DOHH2 (cell line): ENCODE results near the gene AQP9.
A peak's percentile ranks its signal among the peaks of the same experiment; 100 is the strongest.

Experiments used
- H3F3A ChIP-seq: fragments of 200-600 bp; sonication (generic), shearing (Covaris generic); 2 replicates; pipeline ENCODE4 v1.6.0; 2016; ENCODE audit warnings: antibody characterized with exemption, mild to moderate bottlenecking; ENCODE audit not compliant: control insufficient read depth, insufficient read depth
- H3K27ac ChIP-seq: fragments of 200-600 bp; sonication (generic); 2 replicates; pipeline ENCODE4 v1.5.1; 2014; ENCODE audit warnings: low read depth, mild to moderate bottlenecking, low read length, moderate library complexity
- H3K27me3 ChIP-seq: fragments of 200-600 bp; sonication (generic); 2 replicates; pipeline ENCODE4 v1.6.1; 2014; ENCODE audit warnings: mild to moderate bottlenecking, low read length, mixed read lengths; ENCODE audit not compliant: control insufficient read depth
- H3K36me3 ChIP-seq: fragments of 200-600 bp; sonication (generic); 2 replicates; pipeline ENCODE4 v1.6.1; 2014; ENCODE audit warnings: mild to moderate bottlenecking, low read length, moderate library complexity, mixed read lengths; ENCODE audit not compliant: control insufficient read depth
- H3K4me1 ChIP-seq: fragments of 200-600 bp; sonication (generic); 2 replicates; pipeline ENCODE4 v1.6.1; 2014; ENCODE audit warnings: mild to moderate bottlenecking, low read length, mixed read lengths; ENCODE audit not compliant: control insufficient read depth
- H3K4me2 ChIP-seq: fragments of 200-600 bp; sonication (generic); 2 replicates; pipeline ENCODE4 v1.6.0; 2014; ENCODE audit warnings: mild to moderate bottlenecking, low read length, moderate library complexity
- H3K4me3 ChIP-seq: fragments of 200-600 bp; sonication (generic); 2 replicates; pipeline ENCODE4 v1.5.1; 2014; ENCODE audit warnings: mild to moderate bottlenecking, low read length, mixed read lengths
- H3K79me2 ChIP-seq: fragments of 200-600 bp; sonication (generic); 2 replicates; pipeline ENCODE4 v1.6.1; 2014; ENCODE audit warnings: mild to moderate bottlenecking, low read length, mixed read lengths; ENCODE audit not compliant: control insufficient read depth
- H3K9me2 ChIP-seq: fragments of 200-600 bp; sonication (generic); replicated peaks from 2 replicates; pipeline ENCODE4 v1.6.1; 2014; ENCODE audit warnings: mild to moderate bottlenecking, low read length, mixed read lengths; ENCODE audit not compliant: control insufficient read depth
- H3K9me3 ChIP-seq: fragments of 200-600 bp; sonication (generic); 2 replicates; pipeline ENCODE4 v1.6.1; 2014; ENCODE audit warnings: antibody characterized with exemption, low read length, mixed read lengths; ENCODE audit not compliant: control insufficient read depth, insufficient read depth
- H4K20me1 ChIP-seq: fragments of 200-600 bp; sonication (generic); 2 replicates; pipeline ENCODE4 v1.6.0; 2014; ENCODE audit warnings: low read depth, mild to moderate bottlenecking, antibody characterized with exemption, low read length, moderate library complexity; ENCODE audit not compliant: control insufficient read depth, insufficient read depth
- EZH2phosphoT487 ChIP-seq: fragments of 200-600 bp; sonication (generic); IDR thresholded peaks from 2 replicates; pipeline ENCODE4 v1.6.1; 2017; ENCODE audit warnings: borderline replicate concordance, mild to moderate bottlenecking, antibody characterized with exemption, low read length, moderate library complexity, mixed read lengths
- TF ChIP-seq, protein P1 (sequence below): fragments of 200-600 bp; sonication (generic); IDR thresholded peaks from one replicate; pipeline ENCODE4 v1.5.1; 2014; ENCODE audit warnings: antibody characterized with exemption, mild to moderate bottlenecking, low read depth, low read length; ENCODE audit not compliant: poor library complexity, severe bottlenecking

The AQP9 gene

DNA sequence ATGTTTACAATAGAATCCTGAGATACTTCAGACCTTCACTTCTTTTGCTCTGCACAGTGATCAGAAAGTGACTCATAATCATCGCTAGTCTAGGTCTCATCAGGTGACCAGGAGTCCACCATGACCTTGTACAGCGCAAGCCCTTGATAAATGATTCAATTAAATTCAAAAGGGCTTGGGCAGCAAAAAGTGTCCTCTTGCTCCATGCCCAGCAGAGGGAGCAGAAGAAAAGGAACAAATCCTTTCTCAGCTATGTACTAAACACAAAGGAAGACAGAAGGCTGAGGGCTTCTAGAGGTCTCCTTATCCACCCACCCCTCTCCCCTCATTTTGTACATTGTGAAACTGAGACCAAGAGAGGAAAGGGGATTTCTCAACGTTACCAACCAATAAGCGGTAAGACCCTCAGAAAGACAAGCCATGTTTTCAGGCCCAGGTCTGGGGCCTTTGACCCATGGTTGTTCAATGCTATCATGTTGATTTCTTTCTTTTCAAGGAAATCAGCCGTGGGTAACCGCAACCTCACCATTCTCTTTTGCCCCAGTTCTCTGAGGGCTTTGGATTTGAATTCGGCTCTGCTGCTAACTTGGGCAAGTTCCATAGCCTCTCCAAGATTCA, 74.8 kb downstream of the AQP9 start:
- H3F3A ChIP-seq = no peaks in the 10 kb centered on the region

DNA sequence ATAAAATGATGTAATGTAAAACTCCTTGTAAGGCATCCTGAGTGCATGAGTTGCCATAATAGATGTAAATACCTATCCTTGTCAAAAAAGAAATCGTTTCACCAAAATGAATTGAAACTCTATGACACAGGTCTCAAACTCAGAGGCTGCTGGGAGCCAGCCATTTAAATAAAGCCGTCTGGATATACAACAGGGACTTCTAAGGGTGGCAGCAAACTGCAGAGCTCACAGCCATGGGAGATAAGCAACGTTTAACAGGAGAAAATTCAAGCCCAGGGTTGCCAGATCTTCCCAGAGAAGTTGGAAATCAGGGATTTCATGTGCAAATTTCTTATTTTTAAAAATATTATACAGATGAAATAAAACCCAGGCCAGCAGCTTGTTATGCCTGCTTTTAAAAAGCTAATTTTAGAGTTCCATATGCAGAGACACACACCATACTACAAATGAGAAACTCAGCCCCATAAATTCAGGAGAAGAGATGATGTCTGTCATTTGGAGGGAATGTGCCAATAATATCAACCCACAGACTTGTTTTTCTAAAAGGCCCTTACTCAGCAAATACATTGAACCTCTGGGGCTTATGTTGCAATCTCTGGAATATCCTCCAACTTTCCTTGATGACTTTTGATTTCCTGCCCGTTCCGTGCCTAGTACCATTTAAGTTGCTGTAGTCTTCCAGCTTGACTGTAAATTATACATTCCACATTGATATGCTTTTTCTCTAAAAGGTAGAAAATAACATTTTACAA, 75.6 kb downstream of the AQP9 start:
- TF ChIP-seq EZH2phosphoT487 = no peak
- no peak overlapping the region for H3K4me2 ChIP-seq

More for the DNA sequence above, 74.8 kb downstream of the AQP9 start:
- H3K4me1 ChIP-seq = no peaks in the 10 kb centered on the region
- no peak overlapping the region for H3K4me3 ChIP-seq
- H3K27me3 ChIP-seq = 0 out of 2 replicates have a peak, but pooled peaks cover 4% of the 10 kb centered on the region
- TF ChIP-seq EZH2phosphoT487 = no peak
- TF ChIP-seq, protein P1, sequence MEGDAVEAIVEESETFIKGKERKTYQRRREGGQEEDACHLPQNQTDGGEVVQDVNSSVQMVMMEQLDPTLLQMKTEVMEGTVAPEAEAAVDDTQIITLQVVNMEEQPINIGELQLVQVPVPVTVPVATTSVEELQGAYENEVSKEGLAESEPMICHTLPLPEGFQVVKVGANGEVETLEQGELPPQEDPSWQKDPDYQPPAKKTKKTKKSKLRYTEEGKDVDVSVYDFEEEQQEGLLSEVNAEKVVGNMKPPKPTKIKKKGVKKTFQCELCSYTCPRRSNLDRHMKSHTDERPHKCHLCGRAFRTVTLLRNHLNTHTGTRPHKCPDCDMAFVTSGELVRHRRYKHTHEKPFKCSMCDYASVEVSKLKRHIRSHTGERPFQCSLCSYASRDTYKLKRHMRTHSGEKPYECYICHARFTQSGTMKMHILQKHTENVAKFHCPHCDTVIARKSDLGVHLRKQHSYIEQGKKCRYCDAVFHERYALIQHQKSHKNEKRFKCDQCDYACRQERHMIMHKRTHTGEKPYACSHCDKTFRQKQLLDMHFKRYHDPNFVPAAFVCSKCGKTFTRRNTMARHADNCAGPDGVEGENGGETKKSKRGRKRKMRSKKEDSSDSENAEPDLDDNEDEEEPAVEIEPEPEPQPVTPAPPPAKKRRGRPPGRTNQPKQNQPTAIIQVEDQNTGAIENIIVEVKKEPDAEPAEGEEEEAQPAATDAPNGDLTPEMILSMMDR = peak; percentile 19
- no peaks in the 10 kb centered on the region for H3K36me3 ChIP-seq
- no peak overlapping the region for H3K27ac ChIP-seq
- no peaks in the 10 kb centered on the region for H3K9me2 ChIP-seq
- H3K79me2 ChIP-seq = no peaks in the 10 kb centered on the region
- H3K4me2 ChIP-seq = no peak overlapping the region
- no peaks in the 10 kb centered on the region for H3K9me3 ChIP-seq
- no peaks in the 10 kb centered on the region for H4K20me1 ChIP-seq

DNA sequence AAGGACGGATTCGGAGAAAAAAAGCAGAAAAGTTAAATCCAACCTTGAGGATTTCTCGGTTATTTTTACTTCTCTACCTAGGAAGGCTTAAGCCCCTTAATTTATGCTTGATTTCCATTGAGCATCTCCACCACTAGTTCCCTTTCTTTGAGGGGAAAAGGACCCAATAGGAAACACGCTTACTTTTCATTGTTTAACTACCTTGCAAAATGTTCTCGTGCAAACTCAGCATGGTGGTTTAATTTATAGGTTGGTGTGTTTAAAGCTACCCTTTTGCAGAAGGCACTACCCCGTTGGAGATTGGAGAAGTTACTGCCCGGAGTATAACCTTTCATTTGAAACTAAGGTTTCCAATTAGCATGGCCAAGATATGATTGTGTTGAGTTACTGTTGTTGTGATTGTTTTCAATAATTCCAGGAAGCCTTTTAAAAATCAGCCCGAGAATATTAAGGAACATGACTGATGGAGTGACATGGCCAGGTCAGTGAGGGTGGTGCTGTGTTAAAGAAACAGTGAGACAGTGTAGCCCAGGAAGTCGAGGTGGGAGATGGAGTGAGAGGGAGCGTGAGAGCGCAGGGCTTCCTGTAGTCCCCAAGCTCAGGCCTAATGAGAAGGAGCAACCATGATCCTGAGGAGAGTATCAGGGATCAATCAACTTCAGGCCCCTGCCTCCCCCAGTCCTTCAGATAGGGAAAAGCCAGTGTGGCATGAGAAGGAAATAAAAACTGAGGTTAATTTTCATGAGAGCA, 76.6 kb downstream of the AQP9 start:
- H3F3A ChIP-seq = no peaks in the 10 kb centered on the region
- H3K27ac ChIP-seq = no peak overlapping the region
- no peaks in the 10 kb centered on the region for H3K9me2 ChIP-seq
- H4K20me1 ChIP-seq = no peaks in the 10 kb centered on the region
- H3K27me3 ChIP-seq = 0 out of 2 replicates have a peak, but pooled peaks cover 4% of the 10 kb centered on the region
- no peak for TF ChIP-seq EZH2phosphoT487
- TF ChIP-seq, protein P1 = no peak
- no peaks in the 10 kb centered on the region for H3K9me3 ChIP-seq
- H3K4me2 ChIP-seq = no peak overlapping the region
- H3K36me3 ChIP-seq = no peaks in the 10 kb centered on the region
- H3K4me3 ChIP-seq = no peak overlapping the region
- no peaks in the 10 kb centered on the region for H3K79me2 ChIP-seq
- H3K4me1 ChIP-seq = no peaks in the 10 kb centered on the region

More for the DNA sequence above, 75.6 kb downstream of the AQP9 start:
- H3K9me2 ChIP-seq = no peaks in the 10 kb centered on the region
- no peak overlapping the region for H3K27ac ChIP-seq
- H3K9me3 ChIP-seq = no peaks in the 10 kb centered on the region
- H3K27me3 ChIP-seq = 0 out of 2 replicates have a peak, but pooled peaks cover 4% of the 10 kb centered on the region
- H3F3A ChIP-seq = no peaks in the 10 kb centered on the region
- no peaks in the 10 kb centered on the region for H4K20me1 ChIP-seq
- no peaks in the 10 kb centered on the region for H3K4me1 ChIP-seq
- no peak overlapping the region for H3K4me3 ChIP-seq
- H3K79me2 ChIP-seq = no peaks in the 10 kb centered on the region
- H3K36me3 ChIP-seq = no peaks in the 10 kb centered on the region
